ENCODE measurements around the gene HBD.

The HBD gene

DNA sequence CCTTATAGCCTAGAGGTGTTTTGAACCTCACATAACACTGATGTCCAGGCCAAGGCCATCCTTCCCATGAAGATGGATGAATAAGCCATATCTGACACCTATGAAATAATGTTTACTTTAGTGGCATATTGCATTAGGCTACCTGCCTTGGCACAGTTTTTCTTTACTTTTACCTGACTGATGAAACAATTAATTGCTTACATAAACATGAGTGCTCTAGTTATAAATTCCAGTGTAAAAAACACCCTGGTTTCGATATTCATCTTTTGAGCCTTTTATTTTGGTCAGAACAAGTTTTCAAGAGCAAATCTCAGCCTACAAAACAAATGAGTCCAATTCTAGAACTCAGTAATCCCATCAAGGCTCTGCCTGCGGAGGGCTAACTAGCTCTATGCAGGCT, 42.4 kb upstream of the HBD start (continued):
- TF ChIP-seq, protein P1, sequence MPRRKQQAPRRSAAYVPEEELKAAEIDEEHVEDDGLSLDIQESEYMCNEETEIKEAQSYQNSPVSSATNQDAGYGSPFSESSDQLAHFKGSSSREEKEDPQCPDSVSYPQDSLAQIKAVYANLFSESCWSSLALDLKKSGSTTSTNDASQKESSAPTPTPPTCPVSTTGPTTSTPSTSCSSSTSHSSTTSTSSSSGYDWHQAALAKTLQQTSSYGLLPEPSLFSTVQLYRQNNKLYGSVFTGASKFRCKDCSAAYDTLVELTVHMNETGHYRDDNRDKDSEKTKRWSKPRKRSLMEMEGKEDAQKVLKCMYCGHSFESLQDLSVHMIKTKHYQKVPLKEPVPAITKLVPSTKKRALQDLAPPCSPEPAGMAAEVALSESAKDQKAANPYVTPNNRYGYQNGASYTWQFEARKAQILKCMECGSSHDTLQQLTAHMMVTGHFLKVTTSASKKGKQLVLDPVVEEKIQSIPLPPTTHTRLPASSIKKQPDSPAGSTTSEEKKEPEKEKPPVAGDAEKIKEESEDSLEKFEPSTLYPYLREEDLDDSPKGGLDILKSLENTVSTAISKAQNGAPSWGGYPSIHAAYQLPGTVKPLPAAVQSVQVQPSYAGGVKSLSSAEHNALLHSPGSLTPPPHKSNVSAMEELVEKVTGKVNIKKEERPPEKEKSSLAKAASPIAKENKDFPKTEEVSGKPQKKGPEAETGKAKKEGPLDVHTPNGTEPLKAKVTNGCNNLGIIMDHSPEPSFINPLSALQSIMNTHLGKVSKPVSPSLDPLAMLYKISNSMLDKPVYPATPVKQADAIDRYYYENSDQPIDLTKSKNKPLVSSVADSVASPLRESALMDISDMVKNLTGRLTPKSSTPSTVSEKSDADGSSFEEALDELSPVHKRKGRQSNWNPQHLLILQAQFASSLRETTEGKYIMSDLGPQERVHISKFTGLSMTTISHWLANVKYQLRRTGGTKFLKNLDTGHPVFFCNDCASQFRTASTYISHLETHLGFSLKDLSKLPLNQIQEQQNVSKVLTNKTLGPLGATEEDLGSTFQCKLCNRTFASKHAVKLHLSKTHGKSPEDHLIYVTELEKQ (tag by site-specific recombination; IDR thresholded peaks at IDR 0.05; ENCODE audit: borderline replicate concordance), result no peak
- TF ChIP-seq, protein P2, sequence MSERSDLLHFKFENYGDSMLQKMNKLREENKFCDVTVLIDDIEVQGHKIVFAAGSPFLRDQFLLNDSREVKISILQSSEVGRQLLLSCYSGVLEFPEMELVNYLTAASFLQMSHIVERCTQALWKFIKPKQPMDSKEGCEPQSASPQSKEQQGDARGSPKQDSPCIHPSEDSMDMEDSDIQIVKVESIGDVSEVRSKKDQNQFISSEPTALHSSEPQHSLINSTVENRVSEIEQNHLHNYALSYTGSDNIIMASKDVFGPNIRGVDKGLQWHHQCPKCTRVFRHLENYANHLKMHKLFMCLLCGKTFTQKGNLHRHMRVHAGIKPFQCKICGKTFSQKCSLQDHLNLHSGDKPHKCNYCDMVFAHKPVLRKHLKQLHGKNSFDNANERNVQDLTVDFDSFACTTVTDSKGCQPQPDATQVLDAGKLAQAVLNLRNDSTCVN (tag by site-specific recombination; optimal IDR thresholded peaks at IDR 0.05), result no peak
- no peak for TF ChIP-seq ZNF155 (tag by site-specific recombination; IDR thresholded peaks at IDR 0.05)
- no peak for TF ChIP-seq OVOL3 (tag by site-specific recombination; IDR thresholded peaks at IDR 0.05)

DNA sequence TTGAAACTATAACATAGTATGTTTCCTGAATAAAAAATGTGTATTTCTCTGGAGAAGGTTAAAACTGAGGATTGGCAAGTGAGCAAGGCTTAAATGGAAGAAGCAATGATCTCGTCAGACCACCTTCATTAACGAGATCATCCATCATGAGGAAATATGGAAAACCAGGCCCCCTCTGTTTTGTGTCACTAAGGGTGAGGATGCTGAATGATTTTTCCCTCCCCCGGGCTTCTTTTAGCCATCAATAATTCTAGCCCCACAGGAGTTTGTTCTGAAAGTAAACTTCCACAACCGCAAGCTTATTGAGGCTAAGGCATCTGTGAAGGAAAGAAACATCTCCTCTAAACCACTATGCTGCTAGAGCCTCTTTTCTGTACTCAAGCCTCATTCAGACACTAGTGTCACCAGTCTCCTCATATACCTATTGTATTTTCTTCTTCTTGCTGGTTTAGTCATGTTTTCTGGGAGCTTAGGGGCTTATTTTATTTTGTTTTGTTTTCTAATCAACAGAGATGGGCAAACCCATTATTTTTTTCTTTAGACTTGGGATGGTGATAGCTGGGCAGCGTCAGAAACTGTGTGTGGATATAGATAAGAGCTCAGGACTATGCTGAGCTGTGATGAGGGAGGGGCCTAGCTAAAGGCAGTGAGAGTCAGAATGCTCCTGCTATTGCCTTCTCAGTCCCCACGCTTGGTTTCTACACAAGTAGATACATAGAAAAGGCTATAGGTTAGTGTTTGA, 41.3 kb upstream of the HBD start:
- Histone ChIP-seq H3K4me3 (ENCODE audit: low read depth, low read length) (no peak overlapping the region), H3K27ac (ENCODE audit: extremely low read depth, low read depth, low read length) (no peak overlapping the region), H3K4me1 (ENCODE audit: control insufficient read depth, insufficient read depth, low read length) (no peaks in the 10 kb centered on the region), H3K9me3 (ENCODE audit: control insufficient read depth, insufficient read depth, low read depth, low read length) (no peaks in the 10 kb centered on the region), H3K36me3 (ENCODE audit: control insufficient read depth in 2 of 2, insufficient read depth in 1 of 2, low read length in 2 of 2) (no peaks in the 10 kb centered on the region)
- TF ChIP-seq YY2 (tag by site-specific recombination; IDR thresholded peaks at IDR 0.05) (no peak), ZXDB (tag by site-specific recombination; IDR thresholded peaks at IDR 0.05) (no peak), ZBTB21 (tag by site-specific recombination; IDR thresholded peaks at IDR 0.05) (no peak), ZNF521 (tag by site-specific recombination; IDR thresholded peaks at IDR 0.05) (no peak), ZNF19 (tag by site-specific recombination; IDR thresholded peaks at IDR 0.05; ENCODE audit: low read depth) (no peak), TRIM28 (IDR thresholded peaks at IDR 0.05; ENCODE audit: borderline replicate concordance, low read length) (no peak), ZNF404 (tag by site-specific recombination; IDR thresholded peaks at IDR 0.05) (no peak), ZNF423 (tag by site-specific recombination; IDR thresholded peaks at IDR 0.05) (no peak), ZNF555 (tag by site-specific recombination; conservative IDR thresholded peaks at IDR 0.05) (no peak), ZNF266 (tag by site-specific recombination; IDR thresholded peaks at IDR 0.05; ENCODE audit: low read depth) (no peak)
- TF ChIP-seq, protein P3, sequence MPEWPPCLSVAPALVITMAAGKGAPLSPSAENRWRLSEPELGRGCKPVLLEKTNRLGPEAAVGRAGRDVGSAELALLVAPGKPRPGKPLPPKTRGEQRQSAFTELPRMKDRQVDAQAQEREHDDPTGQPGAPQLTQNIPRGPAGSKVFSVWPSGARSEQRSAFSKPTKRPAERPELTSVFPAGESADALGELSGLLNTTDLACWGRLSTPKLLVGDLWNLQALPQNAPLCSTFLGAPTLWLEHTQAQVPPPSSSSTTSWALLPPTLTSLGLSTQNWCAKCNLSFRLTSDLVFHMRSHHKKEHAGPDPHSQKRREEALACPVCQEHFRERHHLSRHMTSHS (tag by site-specific recombination; IDR thresholded peaks at IDR 0.05), result no peak
- ChIA-PET CTCF (interaction anchor here (0.6 kb wide), 1 partner anchor 15 kb away, joined by 3 read pairs; no protein-coding TSS in a partner anchor), POLR2A (no interaction called here)

DNA sequence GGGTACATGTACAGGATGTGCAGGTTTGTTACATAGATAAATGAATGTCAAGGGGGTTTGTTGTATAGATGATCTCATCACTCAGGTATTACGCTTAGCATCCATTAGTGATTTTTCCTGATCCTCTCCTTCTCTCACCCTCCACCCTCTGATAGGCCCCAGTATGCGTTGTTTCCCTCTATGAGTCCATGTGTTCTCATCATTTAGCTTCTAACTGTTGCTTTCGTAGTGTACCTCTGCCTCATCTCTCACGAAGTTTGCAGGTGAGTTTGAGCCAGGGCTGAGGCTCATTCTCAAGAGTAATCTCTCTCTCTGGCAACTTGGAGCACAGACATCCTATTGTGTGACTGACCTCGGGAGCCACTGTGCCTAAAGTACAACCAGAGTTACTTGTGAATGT, 40.1 kb upstream of the HBD start:
- H3K27ac ChIP-seq (ENCODE audit: extremely low read depth, low read depth, low read length), result no peak overlapping the region
- H3K36me3 ChIP-seq (ENCODE audit: control insufficient read depth in 2 of 2, insufficient read depth in 1 of 2, low read length in 2 of 2), result no peaks in the 10 kb centered on the region
- POLR2A ChIA-PET, result no interaction called here
- H3K4me1 ChIP-seq (ENCODE audit: control insufficient read depth, insufficient read depth, low read length), result no peaks in the 10 kb centered on the region
- TF ChIP-seq ZNF654 (tag by site-specific recombination; IDR thresholded peaks at IDR 0.05; ENCODE audit: low read depth) (no peak), ZNF610 (tag by site-specific recombination; IDR thresholded peaks at IDR 0.05; ENCODE audit: borderline replicate concordance) (no peak), ZNF211 (tag by site-specific recombination; IDR thresholded peaks at IDR 0.05; ENCODE audit: low read depth) (no peak), ZNF174 (tag by site-specific recombination; IDR thresholded peaks at IDR 0.05) (no peak), GLI2 (tag by site-specific recombination; IDR thresholded peaks at IDR 0.05; ENCODE audit: borderline replicate concordance, low read depth) (no peak), ZBTB20 (tag by site-specific recombination; IDR thresholded peaks at IDR 0.05) (no peak)
- TF ChIP-seq, protein P4, sequence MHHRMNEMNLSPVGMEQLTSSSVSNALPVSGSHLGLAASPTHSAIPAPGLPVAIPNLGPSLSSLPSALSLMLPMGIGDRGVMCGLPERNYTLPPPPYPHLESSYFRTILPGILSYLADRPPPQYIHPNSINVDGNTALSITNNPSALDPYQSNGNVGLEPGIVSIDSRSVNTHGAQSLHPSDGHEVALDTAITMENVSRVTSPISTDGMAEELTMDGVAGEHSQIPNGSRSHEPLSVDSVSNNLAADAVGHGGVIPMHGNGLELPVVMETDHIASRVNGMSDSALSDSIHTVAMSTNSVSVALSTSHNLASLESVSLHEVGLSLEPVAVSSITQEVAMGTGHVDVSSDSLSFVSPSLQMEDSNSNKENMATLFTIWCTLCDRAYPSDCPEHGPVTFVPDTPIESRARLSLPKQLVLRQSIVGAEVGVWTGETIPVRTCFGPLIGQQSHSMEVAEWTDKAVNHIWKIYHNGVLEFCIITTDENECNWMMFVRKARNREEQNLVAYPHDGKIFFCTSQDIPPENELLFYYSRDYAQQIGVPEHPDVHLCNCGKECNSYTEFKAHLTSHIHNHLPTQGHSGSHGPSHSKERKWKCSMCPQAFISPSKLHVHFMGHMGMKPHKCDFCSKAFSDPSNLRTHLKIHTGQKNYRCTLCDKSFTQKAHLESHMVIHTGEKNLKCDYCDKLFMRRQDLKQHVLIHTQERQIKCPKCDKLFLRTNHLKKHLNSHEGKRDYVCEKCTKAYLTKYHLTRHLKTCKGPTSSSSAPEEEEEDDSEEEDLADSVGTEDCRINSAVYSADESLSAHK (tag by site-specific recombination; IDR thresholded peaks at IDR 0.05), result no peak
- TF ChIP-seq, protein P5, sequence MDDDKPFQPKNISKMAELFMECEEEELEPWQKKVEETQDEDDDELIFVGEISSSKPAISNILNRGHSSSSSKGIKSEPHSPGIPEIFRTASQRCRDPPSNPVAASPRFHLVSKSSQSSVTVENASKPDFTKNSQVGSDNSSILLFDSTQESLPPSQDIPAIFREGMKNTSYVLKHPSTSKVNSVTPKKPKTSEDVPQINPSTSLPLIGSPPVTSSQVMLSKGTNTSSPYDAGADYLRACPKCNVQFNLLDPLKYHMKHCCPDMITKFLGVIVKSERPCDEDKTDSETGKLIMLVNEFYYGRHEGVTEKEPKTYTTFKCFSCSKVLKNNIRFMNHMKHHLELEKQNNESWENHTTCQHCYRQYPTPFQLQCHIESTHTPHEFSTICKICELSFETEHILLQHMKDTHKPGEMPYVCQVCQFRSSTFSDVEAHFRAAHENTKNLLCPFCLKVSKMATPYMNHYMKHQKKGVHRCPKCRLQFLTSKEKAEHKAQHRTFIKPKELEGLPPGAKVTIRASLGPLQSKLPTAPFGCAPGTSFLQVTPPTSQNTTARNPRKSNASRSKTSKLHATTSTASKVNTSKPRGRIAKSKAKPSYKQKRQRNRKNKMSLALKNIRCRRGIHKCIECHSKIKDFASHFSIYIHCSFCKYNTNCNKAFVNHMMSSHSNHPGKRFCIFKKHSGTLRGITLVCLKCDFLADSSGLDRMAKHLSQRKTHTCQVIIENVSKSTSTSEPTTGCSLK (tag by site-specific recombination; IDR thresholded peaks at IDR 0.05), result no peak
- H3K9me3 ChIP-seq (ENCODE audit: control insufficient read depth, insufficient read depth, low read depth, low read length), result no peaks in the 10 kb centered on the region
- H3K4me3 ChIP-seq (ENCODE audit: low read depth, low read length), result no peak overlapping the region
- CTCF ChIA-PET, result no interaction called here

Data from HEK293 (cell line).